ENCODE measurements around the gene PKP3.
"Not testable (repeated sequence)": the region's sequence is repeated elsewhere in the genome, so short reads cannot be mapped to it uniquely, and the experiment has no call there.

PKP3 gene

DNA sequence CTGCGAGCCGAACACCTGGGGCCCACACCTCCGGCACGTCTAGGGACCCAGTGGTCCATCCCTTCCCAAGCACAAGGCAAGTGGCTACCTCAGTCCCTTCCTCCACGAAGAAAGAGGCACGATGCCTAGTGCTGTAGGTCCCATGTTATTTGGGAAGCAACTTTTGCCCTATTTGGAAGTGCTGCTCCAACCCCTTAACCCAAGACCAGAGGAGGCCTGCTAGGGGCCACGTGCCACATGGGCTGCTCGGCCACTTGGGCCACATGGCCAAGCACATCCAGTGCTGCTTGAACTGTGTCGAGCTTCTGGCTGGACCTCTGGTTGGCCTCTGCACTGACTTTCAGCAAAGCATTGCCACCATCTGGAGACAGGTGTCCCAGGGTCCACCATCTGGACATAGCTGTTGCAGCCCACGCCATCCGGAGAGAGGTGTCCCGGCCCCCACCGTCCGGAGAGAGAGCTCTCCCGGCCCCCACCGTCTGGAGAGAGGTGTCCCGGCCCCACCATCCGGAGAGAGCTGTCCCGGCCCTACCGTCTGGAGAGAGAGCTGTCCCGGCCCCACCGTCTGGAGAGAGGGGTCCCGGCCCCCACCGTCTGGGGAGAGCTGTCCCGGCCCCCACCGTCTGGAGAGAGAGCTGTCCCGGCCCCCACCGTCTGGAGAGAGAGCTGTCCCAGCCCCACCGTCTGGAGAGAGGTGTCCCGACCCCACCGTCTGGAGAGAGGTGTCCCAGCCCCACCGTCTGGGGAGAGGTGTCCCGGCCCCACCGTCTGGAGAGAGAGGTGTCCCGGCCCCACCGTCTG lies 31.2 kb upstream of the PKP3 start:
- no peak for DNase-seq (ENCODE audit: low read depth in 2 of 2)

DNA sequence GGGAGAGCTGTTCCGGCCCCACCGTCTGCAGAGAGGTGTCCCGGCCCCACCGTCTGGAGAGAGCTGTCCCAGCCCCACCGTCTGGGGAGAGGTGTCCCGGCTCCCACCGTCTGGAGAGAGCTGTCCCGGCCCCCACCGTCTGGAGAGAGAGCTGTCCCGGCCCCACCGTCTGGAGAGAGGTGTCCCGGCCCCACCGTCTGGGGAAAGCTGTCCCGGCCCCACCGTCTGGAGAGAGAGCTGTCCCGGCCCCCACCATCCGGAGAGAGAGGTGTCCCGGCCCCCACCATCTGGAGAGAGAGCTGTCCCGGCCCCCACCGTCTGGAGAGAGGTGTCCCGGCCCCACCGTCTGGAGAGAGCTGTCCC lies 30.6 kb upstream of the PKP3 start:
- DNase-seq (ENCODE audit: low read depth in 2 of 2) = not testable (repeated sequence)

DNA sequence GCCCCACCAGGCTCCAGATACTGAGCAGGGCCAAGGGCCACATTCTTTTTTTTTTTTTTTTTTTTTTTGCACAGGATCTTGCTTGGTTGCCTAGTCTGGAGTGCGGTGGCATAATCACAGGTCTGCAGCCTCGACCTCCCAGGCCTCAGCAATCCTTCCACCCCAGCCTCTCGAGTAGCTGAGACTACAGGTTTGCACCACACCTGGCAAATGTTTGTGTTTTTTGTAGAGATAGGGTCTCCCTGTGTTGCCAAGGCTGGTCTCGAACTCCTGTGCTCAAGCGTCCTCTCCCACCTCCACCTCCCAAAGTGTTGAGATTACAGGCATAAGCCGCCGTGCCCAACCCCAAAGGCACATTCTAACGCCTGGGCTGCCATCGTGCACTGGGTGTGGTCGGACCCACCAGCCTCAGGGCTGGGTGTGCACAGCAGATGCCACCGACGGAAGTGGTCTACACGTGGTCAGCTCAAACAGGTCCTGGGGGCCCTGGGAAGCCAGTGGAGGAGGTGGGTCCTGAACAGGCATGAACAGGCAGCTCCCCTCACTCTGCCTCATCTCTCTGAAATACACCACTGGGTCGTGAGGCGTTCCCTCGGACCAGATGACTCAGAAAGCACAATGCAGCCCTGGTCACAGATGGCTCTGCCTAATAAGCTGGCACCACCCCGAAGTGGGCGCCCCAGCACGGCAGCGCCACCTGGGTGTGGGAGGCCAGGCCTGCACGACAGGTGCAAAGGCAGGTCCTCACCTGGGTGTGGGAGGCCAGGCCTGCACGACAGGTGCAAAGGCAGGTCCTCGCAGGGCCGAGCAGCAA lies 29.9 kb upstream of the PKP3 start:
- DNase-seq (ENCODE audit: low read depth in 2 of 2) = peak; percentile 27 to 36

GRCh38 chr11:364991-365725 lies 28.9 kb upstream of the PKP3 start:
- no peak for DNase-seq (ENCODE audit: low read depth in 2 of 2)

- no peak for DNase-seq (ENCODE audit: low read depth in 2 of 2)
Observed at GRCh38 chr11:365831-366230, 28.2 kb upstream of the PKP3 start.

DNA sequence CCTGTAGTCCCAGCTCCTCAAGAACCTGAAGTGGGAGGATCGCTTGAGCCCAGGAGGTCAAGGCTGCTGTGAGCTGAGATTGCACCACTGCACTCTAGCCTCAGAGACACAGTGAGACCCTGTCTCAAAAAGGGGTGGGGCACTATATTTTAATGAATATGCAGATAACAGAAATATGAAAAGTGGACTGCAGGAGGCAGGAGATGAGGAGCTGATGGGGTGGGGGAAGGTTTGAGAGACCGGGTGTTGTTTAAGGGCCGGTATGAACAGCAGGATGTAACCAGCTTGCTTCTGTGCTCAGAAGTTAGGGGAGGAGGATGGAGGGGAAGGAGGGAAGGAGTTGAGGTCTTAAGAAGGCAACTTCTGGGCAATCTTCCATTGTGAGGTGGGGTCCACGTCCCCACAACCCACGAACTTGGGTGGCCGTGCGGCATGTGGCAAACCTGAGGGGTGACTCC lies 26.0 kb upstream of the PKP3 start:
- no peak for DNase-seq (ENCODE audit: low read depth in 2 of 2)

- DNase-seq (ENCODE audit: low read depth in 2 of 2) = no peak
Observed at GRCh38 chr11:368414-369335, 25.3 kb upstream of the PKP3 start.

DNA sequence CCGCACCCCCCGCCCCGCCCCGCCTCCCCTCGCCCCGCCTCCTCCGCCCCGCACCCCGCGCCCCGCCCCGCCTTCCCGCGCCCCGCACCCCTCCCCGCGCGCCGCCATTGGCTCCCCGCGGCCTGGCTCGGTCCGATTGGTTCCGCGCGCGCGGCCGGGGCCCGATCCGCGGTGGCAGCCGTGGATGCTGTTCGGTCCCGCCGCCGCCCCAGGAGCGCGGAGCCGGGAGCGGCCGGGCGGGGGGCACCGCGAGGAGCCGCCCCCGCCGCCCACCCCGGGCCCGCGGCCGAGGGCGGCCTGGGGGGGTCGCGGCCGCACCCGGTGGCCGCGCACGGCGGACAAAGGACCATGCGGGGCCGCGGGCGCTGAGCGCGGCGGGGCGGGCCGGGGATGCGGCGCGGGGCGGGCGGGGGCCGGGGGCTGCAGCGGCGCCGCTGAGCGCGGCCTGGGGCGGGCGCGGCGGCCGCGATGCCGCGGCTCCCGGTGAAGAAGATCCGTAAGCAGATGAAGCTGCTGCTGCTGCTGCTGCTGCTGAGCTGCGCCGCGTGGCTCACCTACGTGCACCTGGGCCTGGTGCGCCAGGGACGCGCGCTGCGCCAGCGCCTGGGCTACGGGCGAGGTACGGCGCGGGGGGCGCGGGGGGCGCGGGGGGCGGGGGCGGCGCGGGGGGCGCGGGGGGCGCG lies 24.5 kb upstream of the PKP3 start, which contains the start of gene B4GALNT4:
Gene B4GALNT4 (plus strand): TSS at position 164 of the 683 bp plus-strand sequence. CDS start 305 bp downstream, at position 469.
- no peak for DNase-seq (ENCODE audit: low read depth in 2 of 2)

DNA sequence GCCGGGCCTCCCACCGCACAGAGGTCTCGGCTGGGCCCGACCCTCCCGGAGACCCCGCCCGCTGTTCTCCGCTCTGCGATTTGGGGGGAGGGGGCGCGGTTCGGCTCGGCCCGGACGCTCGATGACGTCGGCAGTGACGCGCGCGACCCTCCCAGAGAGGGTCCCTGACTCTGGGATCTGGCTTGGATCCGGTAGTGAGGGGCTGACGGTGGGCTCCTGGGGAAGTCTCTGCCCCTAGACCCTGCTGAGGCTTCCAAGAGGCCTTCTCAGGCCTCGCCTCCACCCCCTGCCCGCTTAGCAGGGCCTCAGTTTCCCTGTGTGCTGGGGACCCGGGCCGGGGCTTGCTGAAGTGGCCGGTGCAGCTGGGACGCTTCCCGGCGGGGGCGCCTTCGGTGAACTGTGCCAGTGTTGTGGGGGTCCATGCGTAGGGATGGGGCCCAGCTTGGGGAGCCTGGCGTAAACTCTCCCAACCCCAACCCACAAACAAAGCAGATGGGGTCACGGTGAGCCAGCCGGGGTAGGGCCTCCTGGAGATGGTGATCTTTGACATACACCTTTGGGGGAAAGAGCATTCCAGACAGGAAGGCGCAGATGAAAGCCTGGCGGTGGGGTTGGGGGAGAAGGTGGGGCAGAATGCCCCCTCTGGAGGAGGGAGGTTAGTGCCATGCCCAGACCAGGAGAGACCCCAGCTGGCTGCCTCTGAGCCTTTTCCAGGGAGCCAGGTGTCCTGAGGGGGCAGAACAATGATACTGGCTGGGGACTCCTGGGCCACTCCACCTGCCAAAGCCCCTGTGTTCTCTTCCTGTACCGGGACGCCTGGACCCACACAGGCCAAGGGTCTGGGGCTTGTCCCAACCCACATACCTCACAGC lies 23.7 kb upstream of the PKP3 start:
- no peak for DNase-seq (ENCODE audit: low read depth in 2 of 2)

- no peak for DNase-seq (ENCODE audit: low read depth in 2 of 2)
Observed at GRCh38 chr11:371051-371450, 23.0 kb upstream of the PKP3 start.

DNA sequence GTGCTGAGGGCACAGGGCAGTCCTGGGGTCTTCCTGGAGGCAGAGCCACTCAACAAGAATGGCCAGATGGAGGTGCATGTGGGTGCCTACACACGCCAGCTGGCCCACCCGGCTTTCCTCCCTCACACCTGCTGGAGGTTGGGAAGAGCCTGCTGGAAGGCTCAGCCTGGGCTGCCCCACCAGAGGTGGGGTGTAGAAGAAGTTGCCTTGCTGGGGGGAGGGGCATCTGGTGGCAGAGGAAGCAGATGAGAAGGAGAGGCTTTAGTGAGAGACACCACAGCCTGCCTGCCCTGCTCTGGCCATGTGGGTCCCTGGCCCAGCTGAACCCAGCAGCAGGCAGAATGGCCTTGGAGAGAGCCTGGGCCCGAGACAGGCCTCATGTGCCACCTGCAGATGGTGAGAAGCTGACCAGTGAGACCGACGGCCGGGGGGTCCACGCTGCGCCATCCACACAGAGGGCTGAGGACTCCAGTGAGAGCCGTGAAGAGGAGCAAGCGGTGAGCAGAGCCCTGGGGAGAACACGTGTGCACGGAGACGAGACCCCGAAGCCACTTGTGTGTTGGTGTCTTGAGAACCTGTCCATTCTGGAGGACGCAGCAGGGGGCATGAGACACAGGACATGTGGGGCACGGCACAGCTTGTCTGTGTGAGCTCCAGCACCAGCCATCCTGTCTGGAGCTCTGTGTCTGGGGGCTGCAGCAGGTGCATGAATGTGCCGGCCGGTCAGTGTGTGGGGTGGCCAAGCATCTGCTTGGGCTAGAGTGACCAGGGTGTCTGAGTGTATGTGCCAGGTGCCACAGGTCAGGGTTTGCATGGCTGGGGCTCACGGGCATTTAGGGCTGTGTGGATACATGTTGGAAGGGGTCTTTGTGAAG lies 22.1 kb upstream of the PKP3 start:
- DNase-seq (ENCODE audit: low read depth in 2 of 2) = no peak

DNA sequence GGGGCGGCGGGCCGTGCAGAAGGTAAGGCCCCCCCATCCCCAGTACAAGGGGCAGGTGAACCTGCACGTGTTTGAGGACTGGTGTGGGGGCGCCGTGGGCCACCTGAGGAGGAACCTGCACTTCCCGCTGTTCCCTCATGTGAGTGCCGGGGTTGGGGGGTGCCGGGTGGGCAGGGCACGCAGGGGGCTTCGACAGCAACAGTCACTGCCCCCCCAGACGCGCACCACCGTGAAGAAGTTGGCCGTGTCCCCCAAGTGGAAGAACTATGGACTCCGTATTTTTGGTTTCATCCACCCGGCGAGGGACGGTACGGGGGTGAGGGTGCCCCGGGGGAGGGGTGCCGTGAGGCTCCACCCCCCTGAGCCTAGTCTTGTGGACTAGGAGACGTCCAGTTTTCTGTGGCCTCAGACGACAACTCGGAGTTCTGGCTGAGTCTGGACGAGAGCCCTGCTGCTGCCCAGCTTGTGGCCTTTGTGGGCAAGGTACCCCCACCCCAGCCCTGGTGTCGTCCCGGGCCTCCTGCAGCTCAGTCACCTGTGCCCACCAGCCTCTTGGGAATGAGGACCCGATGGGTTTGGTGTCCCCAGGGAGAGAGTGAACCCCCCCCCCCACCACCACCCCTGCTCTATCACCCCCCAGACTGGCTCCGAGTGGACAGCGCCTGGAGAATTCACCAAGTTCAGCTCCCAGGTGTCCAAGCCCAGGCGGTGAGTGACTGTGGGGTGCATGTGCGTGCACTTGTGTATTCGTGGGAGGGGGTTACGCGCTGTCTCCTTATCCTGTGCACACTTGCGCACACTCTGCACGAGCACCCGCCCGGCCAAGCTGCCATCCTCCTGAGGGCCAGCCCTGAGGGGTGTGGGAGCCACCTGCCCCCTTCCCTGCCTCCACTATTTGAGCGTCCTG lies 20.9 kb upstream of the PKP3 start:
- DNase-seq (ENCODE audit: low read depth in 2 of 2) = no peak

DNA sequence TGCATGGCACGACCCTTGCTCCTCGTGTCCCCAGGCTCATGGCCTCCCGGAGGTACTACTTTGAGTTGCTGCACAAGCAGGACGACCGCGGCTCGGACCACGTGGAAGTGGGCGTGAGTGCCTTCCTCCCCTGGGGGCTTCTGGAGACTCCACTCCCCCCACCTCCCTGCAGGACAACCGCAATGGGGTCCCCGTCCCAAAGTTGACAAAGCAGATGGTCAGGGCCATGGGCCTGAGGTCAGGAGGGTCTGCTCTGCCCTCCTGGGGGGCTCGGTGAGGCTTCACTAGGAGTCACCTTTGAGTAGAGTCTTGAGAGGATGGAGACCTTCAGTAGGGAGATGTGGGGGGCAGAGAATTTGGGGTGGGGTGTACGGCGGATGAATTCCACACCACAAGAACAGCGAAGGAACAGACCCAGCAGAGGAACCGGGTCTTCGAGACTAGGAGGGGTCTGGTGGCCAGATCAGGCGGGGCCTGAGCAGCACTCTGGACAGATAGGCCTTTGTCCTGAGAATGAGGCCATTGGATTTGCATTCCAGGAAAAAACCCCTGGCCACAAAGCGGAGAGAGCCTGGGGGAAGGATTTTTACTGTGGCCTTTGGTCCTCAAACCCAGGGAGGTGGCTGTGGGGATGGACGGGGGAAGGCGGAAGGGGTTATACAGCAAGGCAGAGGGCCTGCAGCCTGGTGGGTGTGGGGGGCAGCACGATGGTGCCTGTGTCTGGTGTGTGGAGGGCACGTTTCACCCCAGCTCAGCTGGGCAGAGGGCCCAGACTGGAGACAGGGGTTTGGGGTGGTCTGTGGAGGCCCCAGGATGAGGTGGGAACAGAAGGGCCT lies 20.1 kb upstream of the PKP3 start:
- DNase-seq (ENCODE audit: low read depth in 2 of 2) = no peak

DNA sequence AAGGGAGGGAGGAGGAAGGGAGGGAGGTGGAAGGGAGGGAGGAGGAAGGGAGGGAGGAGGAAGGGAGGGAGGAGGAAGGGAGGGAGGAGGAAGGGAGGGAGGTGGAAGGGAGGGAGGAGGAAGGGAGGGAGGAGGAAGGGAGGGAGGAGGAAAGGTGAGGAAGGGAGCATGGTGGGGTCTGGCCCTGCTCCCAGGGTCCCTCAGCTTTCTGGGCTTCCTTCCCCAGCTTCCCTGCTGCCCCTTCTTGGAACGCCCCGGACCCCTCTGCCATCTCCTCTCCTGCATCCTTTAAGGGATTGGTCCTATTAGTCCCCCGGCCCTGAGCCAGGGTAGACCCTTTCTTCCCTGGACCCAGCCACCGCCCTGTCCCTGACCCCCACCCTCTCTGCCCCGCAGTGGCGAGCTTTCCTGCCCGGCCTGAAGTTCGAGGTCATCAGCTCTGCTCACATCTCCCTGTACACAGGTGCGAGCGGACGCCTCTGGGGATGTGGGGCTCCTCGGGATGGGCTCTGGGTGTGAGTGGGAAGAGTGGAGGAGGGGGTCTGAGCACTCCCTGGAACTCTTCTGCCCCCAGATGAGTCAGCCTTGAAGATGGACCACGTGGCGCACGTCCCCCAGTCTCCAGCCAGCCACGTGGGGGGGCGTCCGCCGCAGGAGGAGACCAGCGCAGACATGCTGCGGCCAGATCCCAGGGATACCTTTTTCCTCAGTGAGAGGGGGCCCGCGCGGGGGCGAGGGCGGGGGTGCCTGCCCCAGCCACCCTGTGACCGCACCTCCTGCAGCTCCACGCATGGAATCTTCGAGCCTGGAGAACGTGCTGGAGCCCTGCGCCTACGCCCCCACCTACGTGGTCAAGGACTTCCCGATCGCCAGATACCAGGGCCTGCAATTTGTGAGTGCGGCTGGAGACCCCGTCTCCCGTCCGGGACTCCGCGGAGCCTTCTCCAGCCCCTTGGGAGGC lies 18.7 kb upstream of the PKP3 start:
- no peak for DNase-seq (ENCODE audit: low read depth in 2 of 2)

- no peak for DNase-seq (ENCODE audit: low read depth in 2 of 2)
Observed at GRCh38 chr11:376531-377173, 17.4 kb upstream of the PKP3 start.

All from stimulated activated CD8-positive, alpha-beta memory T cell treated with anti-CD3 and anti-CD28 coated beads, Interleukin-15, amount 100 ng/mL, for 48 hours (primary cell).